HepG2 (cell line): ENCODE data around the gene PDCD2L.

Experiments
- NR2F6 ChIP-seq, 2 experiments: IDR thresholded peaks; 2 replicates each; pipeline ENCODE4 v1.6.1; 2016; ENCODE audit warnings: antibody characterized with exemption in 1 of 2, mild to moderate bottlenecking in 1 of 2
- PAF1 ChIP-seq: IDR thresholded peaks from 2 replicates; pipeline ENCODE4 v1.6.1; 2016; ENCODE audit warnings: missing genetic modification reagents, missing compliant biosample characterization
- TF ChIP-seq, protein P1 (sequence below): sonication (generic); formaldehyde crosslinking; IDR thresholded peaks from 2 replicates; pipeline ENCODE4 v1.5.0; 2020; ENCODE audit warnings: mild to moderate bottlenecking, missing genetic modification reagents, moderate library complexity

- TF ChIP-seq, protein P1, sequence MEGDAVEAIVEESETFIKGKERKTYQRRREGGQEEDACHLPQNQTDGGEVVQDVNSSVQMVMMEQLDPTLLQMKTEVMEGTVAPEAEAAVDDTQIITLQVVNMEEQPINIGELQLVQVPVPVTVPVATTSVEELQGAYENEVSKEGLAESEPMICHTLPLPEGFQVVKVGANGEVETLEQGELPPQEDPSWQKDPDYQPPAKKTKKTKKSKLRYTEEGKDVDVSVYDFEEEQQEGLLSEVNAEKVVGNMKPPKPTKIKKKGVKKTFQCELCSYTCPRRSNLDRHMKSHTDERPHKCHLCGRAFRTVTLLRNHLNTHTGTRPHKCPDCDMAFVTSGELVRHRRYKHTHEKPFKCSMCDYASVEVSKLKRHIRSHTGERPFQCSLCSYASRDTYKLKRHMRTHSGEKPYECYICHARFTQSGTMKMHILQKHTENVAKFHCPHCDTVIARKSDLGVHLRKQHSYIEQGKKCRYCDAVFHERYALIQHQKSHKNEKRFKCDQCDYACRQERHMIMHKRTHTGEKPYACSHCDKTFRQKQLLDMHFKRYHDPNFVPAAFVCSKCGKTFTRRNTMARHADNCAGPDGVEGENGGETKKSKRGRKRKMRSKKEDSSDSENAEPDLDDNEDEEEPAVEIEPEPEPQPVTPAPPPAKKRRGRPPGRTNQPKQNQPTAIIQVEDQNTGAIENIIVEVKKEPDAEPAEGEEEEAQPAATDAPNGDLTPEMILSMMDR (CRISPR knock-in tag): no peak
- no peak for TF ChIP-seq PAF1
- TF ChIP-seq NR2F6 (IDR thresholded peaks at IDR 0.05): no peak
- no peak for TF ChIP-seq NR2F6 (CRISPR knock-in tag; IDR thresholded peaks at IDR 0.05)
These were observed 7.0 kb downstream of the PDCD2L start for GRCh38 chr19:34411216-34411615.
